Sigmoid colon (tissue), 7 donors: ENCODE measurements around the gene FANK1. TPM values are rescaled to one million over a fixed set of nuclear protein-coding genes. Genes with fewer than 3 reads are reported as not detected.

Experiments
- DNase-seq: peaks from one replicate; pipeline ENCODE4 v3.0.0-alpha.2; 2019
- H3K27ac ChIP-seq, 4 donors: fragments of 200-600 bp; sonication (generic); one replicate each; pipeline ENCODE4 v1.5.1; 2016 to 2019; ENCODE audit warnings: mild to moderate bottlenecking in 1 of 4
- H3K27me3 ChIP-seq, 3 donors: fragments of 200-600 bp; sonication (generic); one replicate each; pipeline ENCODE4 v1.5.1; 2019; ENCODE audit warnings: mild to moderate bottlenecking in 1 of 3
- H3K36me3 ChIP-seq, 4 donors: fragments of 200-600 bp; sonication (generic); one replicate each; pipeline ENCODE4 v1.5.1; 2016 to 2019
- H3K4me1 ChIP-seq, 4 donors: fragments of 200-600 bp; sonication (generic); one replicate each; pipeline ENCODE4 v1.5.1; 2017 to 2019
- H3K4me3 ChIP-seq, 4 donors: fragments of 200-600 bp; sonication (generic); one replicate each; pipeline ENCODE4 v1.5.1; 2017 to 2019; ENCODE audit warnings: mild to moderate bottlenecking in 2 of 4, moderate library complexity in 1 of 4
- H3K9me3 ChIP-seq, 4 donors: fragments of 200-600 bp in 3 of 4; sonication (generic) in 3 of 4; one replicate each; pipeline versions ENCODE4 v1.5.1 to v1.6.1; 2013 to 2019
- CTCF ChIP-seq, 4 experiments: fragments of 450-650 bp in 3 of 4; fragments of 200-600 bp in 1 of 4; IDR thresholded peaks; one replicate each; pipeline ENCODE4 v1.5.1; 2016 to 2019; ENCODE audit warnings: antibody characterized with exemption in 4 of 4, mild to moderate bottlenecking in 3 of 4, moderate library complexity in 2 of 4
- EP300 ChIP-seq, 4 donors: sonication (generic); formaldehyde crosslinking; IDR thresholded peaks; one replicate each; pipeline ENCODE4 v1.6.1; 2017; ENCODE audit warnings: antibody characterized with exemption in 4 of 4
- POLR2A ChIP-seq, 2 donors: fragments of 450-650 bp; IDR thresholded peaks; one replicate each; pipeline ENCODE4 v1.6.1; 2016; ENCODE audit warnings: antibody characterized with exemption in 2 of 2, mild to moderate bottlenecking in 2 of 2, moderate library complexity in 2 of 2
- POLR2AphosphoS5 ChIP-seq, 4 donors: sonication (generic); formaldehyde crosslinking; IDR thresholded peaks; one replicate each; pipeline ENCODE4 v1.6.1; 2017; ENCODE audit warnings: antibody characterized with exemption in 4 of 4
- WGBS, 2 donors: extraction: QIAGEN DNeasy Blood & Tissue Kit; methylation state at CpG; one replicate each; pipeline ENCODE4 v1.1.7; 2013; 5-methylcytosine and 5-hydroxymethylcytosine counted together
- intact Hi-C: fragments of 100-400 bp; cut with DNase I; formaldehyde crosslinking; loops from one replicate; pipeline ENCODE4 v1.15.1; 2023
- polyA plus RNA-seq, 3 donors: library from polyadenylated mRNA; stranded (reverse); fragments of 200-250 nt; gene quantifications; one replicate each; pipeline ENCODE4 v1.2.3, GENCODE V29; 2013
- total RNA-seq, 4 donors: library from RNA; depleted of rRNA; stranded (reverse); fragments of >200 nt; gene quantifications; one replicate each; pipeline ENCODE4 v1.1.0, GENCODE V29; 2016
- donor health status: healthy with polysubstance abuse.
- donor health status: Bipolar disorder and iron deficiency.
- donor health status: healthy.

FANK1 gene
- total and polyA plus RNA-seq, 7 donors: 0.71 to 12.6 (median 3.5) TPM; not detected in 1

- peaks cover 0 to 26% (median 15%) of the 10 kb centered on the region in 4 donors for H3K36me3 ChIP-seq
- no peak overlapping the region for H3K4me3 ChIP-seq
- no peak for DNase-seq
- 90% methylated on average over 3 of the region's 3 CpGs for whole genome bisulfite sequencing, 2 donors
- H3K27ac ChIP-seq: no peak overlapping the region
- TF ChIP-seq POLR2A (IDR thresholded peaks at IDR 0.05): no peak
- TF ChIP-seq CTCF (IDR thresholded peaks at IDR 0.05): no peak
- no peak for TF ChIP-seq EP300 (IDR thresholded peaks at IDR 0.05)
- TF ChIP-seq POLR2AphosphoS5 (IDR thresholded peaks at IDR 0.05): no peak
- H3K4me1 ChIP-seq: no peaks in the 10 kb centered on the region
- no peaks in the 10 kb centered on the region for H3K9me3 ChIP-seq
- intact Hi-C loops: no loop called here
- no peaks in the 10 kb centered on the region for H3K27me3 ChIP-seq
Observed at GRCh38 chr10:125865120-125865519, 31.2 kb upstream of the FANK1 start.

- TF ChIP-seq POLR2A (IDR thresholded peaks at IDR 0.05): no peak
- no peak for TF ChIP-seq POLR2AphosphoS5 (IDR thresholded peaks at IDR 0.05)
- TF ChIP-seq EP300 (IDR thresholded peaks at IDR 0.05): no peak
- TF ChIP-seq CTCF (IDR thresholded peaks at IDR 0.05): no peak
- no peaks in the 10 kb centered on the region for H3K4me1 ChIP-seq
- no peak overlapping the region for H3K4me3 ChIP-seq
- H3K9me3 ChIP-seq: no peaks in the 10 kb centered on the region
- intact Hi-C loops: loop anchor here (1.0 kb wide), 1 partner anchor 17 kb away; no protein-coding TSS in a partner anchor
- H3K27ac ChIP-seq: no peak overlapping the region
- WGBS, 2 donors: 83 to 91% methylated on average over 7 of the region's 7 CpGs
- no peaks in the 10 kb centered on the region for H3K27me3 ChIP-seq
- no peak for DNase-seq
- peaks cover 0 to 26% (median 15%) of the 10 kb centered on the region in 4 donors for H3K36me3 ChIP-seq
Observed at GRCh38 chr10:125866421-125867029, 29.8 kb upstream of the FANK1 start.

GRCh38 chr10:125868372-125868975 lies 27.9 kb upstream of the FANK1 start:
- H3K27ac ChIP-seq: no peak overlapping the region
- H3K4me3 ChIP-seq: no peak overlapping the region
- WGBS, 2 donors: 37 to 66% methylated on average over 7 of the region's 7 CpGs
- TF ChIP-seq CTCF (IDR thresholded peaks at IDR 0.05) (peak; percentile 10 to 74 (median 61)), EP300 (IDR thresholded peaks at IDR 0.05) (no peak)
- no peaks in the 10 kb centered on the region for H3K9me3 ChIP-seq
- peaks cover 0 to 4% (median 0%) of the 10 kb centered on the region in 4 donors for H3K4me1 ChIP-seq
- no peak for DNase-seq
- peaks cover 0 to 26% (median 15%) of the 10 kb centered on the region in 4 donors for H3K36me3 ChIP-seq
- no peaks in the 10 kb centered on the region for H3K27me3 ChIP-seq
- intact Hi-C loops: no loop called here

- no peaks in the 10 kb centered on the region for H3K27me3 ChIP-seq
- TF ChIP-seq CTCF (IDR thresholded peaks at IDR 0.05): no peak
- DNase-seq: no peak
- WGBS, 2 donors: 75 to 87% methylated on average over 4 of the region's 4 CpGs
- peaks cover 0 to under 1% (median 0%) of the 10 kb centered on the region in 4 donors for H3K9me3 ChIP-seq
- intact Hi-C loops: no loop called here
- peaks cover 0 to 13% (median 6%) of the 10 kb centered on the region in 4 donors for H3K36me3 ChIP-seq
- no peak overlapping the region for H3K27ac ChIP-seq
- no peak overlapping the region for H3K4me3 ChIP-seq
- peaks cover 0 to 4% (median 0%) of the 10 kb centered on the region in 4 donors for H3K4me1 ChIP-seq
Observed at GRCh38 chr10:125871338-125871737, 25.0 kb upstream of the FANK1 start.
